HG02973 (cell line): ENCODE results near the gene RSPO3.
"Not testable (repeated sequence)": the region's sequence is repeated elsewhere in the genome, so short reads cannot be mapped to it uniquely, and the experiment has no call there.

Source experiments
- ATAC-seq: cut with Tn5 transposase; IDR thresholded peaks from one replicate; pipeline ENCODE4 v1.9.1; 2021; ENCODE audit warnings: moderate library complexity; ENCODE audit not compliant: unreplicated experiment

RSPO3 gene

GRCh38 chr6:127118298-127119101 is at the start of gene RSPO3:
Gene RSPO3, plus strand, starts transcription at chr6:127118671. Its CDS starts 522 bp downstream, at chr6:127119193.
- no peak for ATAC-seq

- peak; percentile 47 for ATAC-seq
Measured at GRCh38 chr6:127069659-127070279, 48.7 kb upstream of the RSPO3 start.

- ATAC-seq: peak; percentile 85
Measured at GRCh38 chr6:127073222-127073621, 45.2 kb upstream of the RSPO3 start.

GRCh38 chr6:127076466-127076865 is 42.0 kb upstream of the RSPO3 start:
- ATAC-seq: no peak

- ATAC-seq: no peak
Measured at GRCh38 chr6:127077886-127078285, 40.6 kb upstream of the RSPO3 start.

GRCh38 chr6:127078669-127079068 is 39.8 kb upstream of the RSPO3 start:
- no peak for ATAC-seq

GRCh38 chr6:127079681-127080080 is 38.8 kb upstream of the RSPO3 start:
- no peak for ATAC-seq

GRCh38 chr6:127080081-127080480 is 38.4 kb upstream of the RSPO3 start:
- no peak for ATAC-seq

- no peak for ATAC-seq
Measured at GRCh38 chr6:127083231-127083962, 35.1 kb upstream of the RSPO3 start.

- no peak for ATAC-seq
Measured at GRCh38 chr6:127083963-127084310, 34.5 kb upstream of the RSPO3 start.

GRCh38 chr6:127085181-127085580 is 33.3 kb upstream of the RSPO3 start:
- ATAC-seq: no peak

- ATAC-seq: no peak
Measured at GRCh38 chr6:127090051-127090450, 28.4 kb upstream of the RSPO3 start.

- ATAC-seq: no peak
Measured at GRCh38 chr6:127092466-127092865, 26.0 kb upstream of the RSPO3 start.

GRCh38 chr6:127094791-127095190 is 23.7 kb upstream of the RSPO3 start:
- ATAC-seq: no peak

- ATAC-seq: no peak
Measured at GRCh38 chr6:127096167-127096566, 22.3 kb upstream of the RSPO3 start.

GRCh38 chr6:127097442-127097841 is 21.0 kb upstream of the RSPO3 start:
- not testable (repeated sequence) for ATAC-seq

- ATAC-seq: no peak
Measured at GRCh38 chr6:127100510-127101140, 17.8 kb upstream of the RSPO3 start.

- no peak for ATAC-seq
Measured at GRCh38 chr6:127102299-127102698, 16.2 kb upstream of the RSPO3 start.

GRCh38 chr6:127102859-127103258 is 15.6 kb upstream of the RSPO3 start:
- no peak for ATAC-seq

GRCh38 chr6:127103482-127103881 is 15.0 kb upstream of the RSPO3 start:
- ATAC-seq: no peak

- ATAC-seq: no peak
Measured at GRCh38 chr6:127107916-127108315, 10.6 kb upstream of the RSPO3 start.
